WTC11 (cell line): ENCODE data around the gene SRCIN1. TPM values are rescaled to one million over a fixed set of nuclear protein-coding genes. Genes with fewer than 3 reads are reported as not detected.

Source experiments
- ATAC-seq: fragments of 200-7000 bp; cut with Tn5 transposase; 2 replicates; pipeline ENCODE4 v1.10.0; 2021; ENCODE audit warnings: mild to moderate bottlenecking, moderate library complexity
- CTCF ChIA-PET: fragments of 300-600 bp; sonication (Branson Sonifier 250); formaldehyde crosslinking; loops from one replicate; lab custom pipeline; 2021; ENCODE audit warnings: antibody characterized with exemption; lab: Charles Lee
- POLR2A ChIA-PET: fragments of 350-600 bp; sonication (Branson Sonifier 250); formaldehyde crosslinking; loops from one replicate; lab custom pipeline; 2021; ENCODE audit warnings: antibody characterized with exemption; lab: Charles Lee
- DNase-seq: peaks from one replicate; pipeline ENCODE4 v3.0.0; 2021; ENCODE audit warnings: low spot score
- H3K27ac Mint-ChIP-seq: 2 replicates; pipeline ENCODE4 v1.8.0; 2021; ENCODE audit warnings: mixed read lengths
- H3K27me3 Mint-ChIP-seq: 2 replicates; pipeline ENCODE4 v1.8.0; 2021; ENCODE audit warnings: low read depth, mild to moderate bottlenecking, moderate library complexity, mixed read lengths
- H3K36me3 Mint-ChIP-seq: 2 replicates; pipeline ENCODE4 v1.8.0; 2021; ENCODE audit warnings: mixed read lengths
- H3K4me1 Mint-ChIP-seq: 2 replicates; pipeline ENCODE4 v1.8.0; 2022; ENCODE audit warnings: mixed read lengths
- H3K4me3 Mint-ChIP-seq: 2 replicates; pipeline ENCODE4 v1.8.0; 2021; ENCODE audit warnings: mild to moderate bottlenecking, moderate library complexity, mixed read lengths
- H3K9me3 Mint-ChIP-seq: 2 replicates; pipeline ENCODE4 v1.8.0; 2021; ENCODE audit warnings: mixed read lengths
- ATF3 ChIP-seq: sonication (generic); formaldehyde crosslinking; conservative IDR thresholded peaks from 2 replicates; pipeline ENCODE4 v1.8.1; 2022; ENCODE audit warnings: mild to moderate bottlenecking, missing genetic modification reagents
- CREB1 ChIP-seq: sonication (generic); formaldehyde crosslinking; IDR thresholded peaks from 2 replicates; pipeline ENCODE4 v1.8.0; 2023; ENCODE audit warnings: mild to moderate bottlenecking, missing genetic modification reagents
- E2F1 ChIP-seq: sonication (generic); formaldehyde crosslinking; IDR thresholded peaks from 2 replicates; pipeline ENCODE4 v1.8.0; 2022; ENCODE audit warnings: mild to moderate bottlenecking, missing genetic modification reagents
- E2F5 ChIP-seq: sonication (generic); formaldehyde crosslinking; IDR thresholded peaks from 2 replicates; pipeline ENCODE4 v1.8.1; 2022; ENCODE audit warnings: mild to moderate bottlenecking, moderate library complexity, missing genetic modification reagents
- FOXK1 ChIP-seq: sonication (generic); formaldehyde crosslinking; IDR thresholded peaks from 2 replicates; pipeline ENCODE4 v1.8.0; 2022; ENCODE audit warnings: mild to moderate bottlenecking, moderate library complexity, missing genetic modification reagents
- IRF2 ChIP-seq: sonication (generic); formaldehyde crosslinking; IDR thresholded peaks from 2 replicates; pipeline ENCODE4 v1.8.0; 2022; ENCODE audit warnings: low read depth, missing genetic modification reagents, borderline replicate concordance
- JAZF1 ChIP-seq: fragments of 250-450 bp; sonication (Bioruptor Pico); IDR thresholded peaks from 2 replicates; pipeline ENCODE4 v1.9.0; 2021; ENCODE audit warnings: moderate library complexity, mild to moderate bottlenecking, inconsistent platforms
- NFYB ChIP-seq: sonication (generic); formaldehyde crosslinking; conservative IDR thresholded peaks from 2 replicates; pipeline ENCODE4 v1.8.0; 2022; ENCODE audit warnings: low read depth, missing genetic modification reagents
- RORB ChIP-seq: fragments of 250-450 bp; sonication (Bioruptor Pico); IDR thresholded peaks from 2 replicates; pipeline ENCODE4 v1.9.0; 2021; ENCODE audit warnings: mild to moderate bottlenecking
- TEAD1 ChIP-seq: sonication (generic); formaldehyde crosslinking; IDR thresholded peaks from 2 replicates; pipeline ENCODE4 v1.8.0; 2022; ENCODE audit warnings: mild to moderate bottlenecking, missing genetic modification reagents
- TP53 ChIP-seq: sonication (generic); formaldehyde crosslinking; IDR thresholded peaks from 2 replicates; pipeline ENCODE4 v1.8.1; 2023; ENCODE audit warnings: mild to moderate bottlenecking, missing genetic modification reagents
- ZNF263 ChIP-seq: sonication (generic); formaldehyde crosslinking; IDR thresholded peaks from 2 replicates; pipeline ENCODE4 v1.8.1; 2022; ENCODE audit warnings: low read depth, mild to moderate bottlenecking, moderate library complexity, missing genetic modification reagents
- ZNF396 ChIP-seq: fragments of 250-450 bp; sonication (Bioruptor Pico); IDR thresholded peaks from 2 replicates; pipeline ENCODE4 v1.8.0; 2021; ENCODE audit warnings: mild to moderate bottlenecking, moderate library complexity, borderline replicate concordance
- ZNF416 ChIP-seq: fragments of 250-450 bp; sonication (Bioruptor Pico); IDR thresholded peaks from 2 replicates; pipeline ENCODE4 v1.9.0; 2021; ENCODE audit warnings: mild to moderate bottlenecking, inconsistent platforms
- total RNA-seq: library from RNA; stranded (reverse); gene quantifications from 3 replicates; pipeline ENCODE4 v1.2.3, GENCODE V29; 2021
- TF ChIP-seq, protein P1 (sequence below): fragments of 250-450 bp; sonication (Bioruptor Pico); IDR thresholded peaks from 2 replicates; pipeline ENCODE4 v1.9.0; 2021; ENCODE audit warnings: mild to moderate bottlenecking
- TF ChIP-seq, protein P2 (sequence below): fragments of 250-450 bp; sonication (Bioruptor Pico); IDR thresholded peaks from 2 replicates; pipeline ENCODE4 v1.9.0; 2021; ENCODE audit warnings: mild to moderate bottlenecking, borderline replicate concordance

Gene SRCIN1
- total RNA-seq, 1 experiment from 2014 or later: 17.3 TPM

DNA sequence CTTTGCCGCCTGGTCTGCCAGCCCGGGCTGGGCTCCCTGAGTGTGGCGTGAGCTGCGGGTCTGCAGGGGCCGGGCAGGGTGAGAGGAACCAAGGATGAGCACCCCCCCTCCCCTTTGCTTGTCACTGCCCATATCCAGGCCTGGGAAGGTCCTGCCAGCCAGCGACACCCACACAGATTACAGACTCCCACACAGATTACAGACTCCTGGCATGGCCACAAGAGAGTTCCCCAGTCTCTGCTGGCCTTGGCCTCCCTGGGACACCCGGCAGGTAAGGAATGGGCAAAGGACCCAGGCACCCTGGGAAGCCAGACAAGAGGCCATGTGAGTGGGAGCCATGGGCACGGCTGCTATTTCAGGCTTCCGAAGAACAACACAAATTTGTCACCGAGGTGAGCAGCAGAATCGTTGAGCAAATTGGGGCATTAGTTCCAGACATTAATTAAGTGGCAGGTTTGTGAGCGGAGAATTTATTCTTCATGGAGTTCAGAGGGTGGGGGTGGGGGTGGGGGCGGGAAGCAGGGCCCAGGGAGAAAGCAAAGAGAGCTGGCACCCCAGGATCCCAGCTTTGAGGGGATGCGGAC is 41.4 kb downstream of the SRCIN1 start:
- Mint-ChIP-seq H3K27me3 (peaks cover 95% of the 10 kb centered on the region), H3K9me3 (no peaks in the 10 kb centered on the region), H3K4me3 (peak overlapping the region; percentile 71), H3K27ac (no peak overlapping the region), H3K36me3 (no peaks in the 10 kb centered on the region), H3K4me1 (peaks cover 52% of the 10 kb centered on the region)
- TF ChIP-seq TEAD1 (CRISPR knock-in tag): no peak
- TF ChIP-seq E2F1 (CRISPR knock-in tag): no peak
- no peak for TF ChIP-seq TP53 (CRISPR knock-in tag)
- no peak for TF ChIP-seq NFYB (CRISPR knock-in tag)
- TF ChIP-seq, protein P1, sequence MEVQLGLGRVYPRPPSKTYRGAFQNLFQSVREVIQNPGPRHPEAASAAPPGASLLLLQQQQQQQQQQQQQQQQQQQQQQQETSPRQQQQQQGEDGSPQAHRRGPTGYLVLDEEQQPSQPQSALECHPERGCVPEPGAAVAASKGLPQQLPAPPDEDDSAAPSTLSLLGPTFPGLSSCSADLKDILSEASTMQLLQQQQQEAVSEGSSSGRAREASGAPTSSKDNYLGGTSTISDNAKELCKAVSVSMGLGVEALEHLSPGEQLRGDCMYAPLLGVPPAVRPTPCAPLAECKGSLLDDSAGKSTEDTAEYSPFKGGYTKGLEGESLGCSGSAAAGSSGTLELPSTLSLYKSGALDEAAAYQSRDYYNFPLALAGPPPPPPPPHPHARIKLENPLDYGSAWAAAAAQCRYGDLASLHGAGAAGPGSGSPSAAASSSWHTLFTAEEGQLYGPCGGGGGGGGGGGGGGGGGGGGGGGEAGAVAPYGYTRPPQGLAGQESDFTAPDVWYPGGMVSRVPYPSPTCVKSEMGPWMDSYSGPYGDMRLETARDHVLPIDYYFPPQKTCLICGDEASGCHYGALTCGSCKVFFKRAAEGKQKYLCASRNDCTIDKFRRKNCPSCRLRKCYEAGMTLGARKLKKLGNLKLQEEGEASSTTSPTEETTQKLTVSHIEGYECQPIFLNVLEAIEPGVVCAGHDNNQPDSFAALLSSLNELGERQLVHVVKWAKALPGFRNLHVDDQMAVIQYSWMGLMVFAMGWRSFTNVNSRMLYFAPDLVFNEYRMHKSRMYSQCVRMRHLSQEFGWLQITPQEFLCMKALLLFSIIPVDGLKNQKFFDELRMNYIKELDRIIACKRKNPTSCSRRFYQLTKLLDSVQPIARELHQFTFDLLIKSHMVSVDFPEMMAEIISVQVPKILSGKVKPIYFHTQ (CRISPR knock-in tag): no peak
- TF ChIP-seq, protein P2, sequence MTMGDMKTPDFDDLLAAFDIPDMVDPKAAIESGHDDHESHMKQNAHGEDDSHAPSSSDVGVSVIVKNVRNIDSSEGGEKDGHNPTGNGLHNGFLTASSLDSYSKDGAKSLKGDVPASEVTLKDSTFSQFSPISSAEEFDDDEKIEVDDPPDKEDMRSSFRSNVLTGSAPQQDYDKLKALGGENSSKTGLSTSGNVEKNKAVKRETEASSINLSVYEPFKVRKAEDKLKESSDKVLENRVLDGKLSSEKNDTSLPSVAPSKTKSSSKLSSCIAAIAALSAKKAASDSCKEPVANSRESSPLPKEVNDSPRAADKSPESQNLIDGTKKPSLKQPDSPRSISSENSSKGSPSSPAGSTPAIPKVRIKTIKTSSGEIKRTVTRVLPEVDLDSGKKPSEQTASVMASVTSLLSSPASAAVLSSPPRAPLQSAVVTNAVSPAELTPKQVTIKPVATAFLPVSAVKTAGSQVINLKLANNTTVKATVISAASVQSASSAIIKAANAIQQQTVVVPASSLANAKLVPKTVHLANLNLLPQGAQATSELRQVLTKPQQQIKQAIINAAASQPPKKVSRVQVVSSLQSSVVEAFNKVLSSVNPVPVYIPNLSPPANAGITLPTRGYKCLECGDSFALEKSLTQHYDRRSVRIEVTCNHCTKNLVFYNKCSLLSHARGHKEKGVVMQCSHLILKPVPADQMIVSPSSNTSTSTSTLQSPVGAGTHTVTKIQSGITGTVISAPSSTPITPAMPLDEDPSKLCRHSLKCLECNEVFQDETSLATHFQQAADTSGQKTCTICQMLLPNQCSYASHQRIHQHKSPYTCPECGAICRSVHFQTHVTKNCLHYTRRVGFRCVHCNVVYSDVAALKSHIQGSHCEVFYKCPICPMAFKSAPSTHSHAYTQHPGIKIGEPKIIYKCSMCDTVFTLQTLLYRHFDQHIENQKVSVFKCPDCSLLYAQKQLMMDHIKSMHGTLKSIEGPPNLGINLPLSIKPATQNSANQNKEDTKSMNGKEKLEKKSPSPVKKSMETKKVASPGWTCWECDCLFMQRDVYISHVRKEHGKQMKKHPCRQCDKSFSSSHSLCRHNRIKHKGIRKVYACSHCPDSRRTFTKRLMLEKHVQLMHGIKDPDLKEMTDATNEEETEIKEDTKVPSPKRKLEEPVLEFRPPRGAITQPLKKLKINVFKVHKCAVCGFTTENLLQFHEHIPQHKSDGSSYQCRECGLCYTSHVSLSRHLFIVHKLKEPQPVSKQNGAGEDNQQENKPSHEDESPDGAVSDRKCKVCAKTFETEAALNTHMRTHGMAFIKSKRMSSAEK (CRISPR knock-in tag): no peak
- no peak for TF ChIP-seq E2F5
- no peak for TF ChIP-seq ZNF396
- no peak for TF ChIP-seq ZNF416
- no peak for TF ChIP-seq ZNF263 (CRISPR knock-in tag)
- no peak for TF ChIP-seq IRF2 (CRISPR knock-in tag)
- no peak for TF ChIP-seq RORB (CRISPR knock-in tag)
- TF ChIP-seq JAZF1 (CRISPR knock-in tag): no peak
- no peak for TF ChIP-seq CREB1 (CRISPR knock-in tag)
- no peak for TF ChIP-seq FOXK1 (CRISPR knock-in tag)
- TF ChIP-seq ATF3 (CRISPR knock-in tag): no peak
- ChIA-PET POLR2A (interaction anchor here (0.6 to 1.5 kb wide), 8 partner anchors 15 to 155 kb away, joined by 3 to 7 read pairs (median 5); no protein-coding TSS in a partner anchor), CTCF (interaction anchor here (0.6 to 10.3 kb wide), 35 partner anchors 7 to 242 kb away, joined by 3 to 501 read pairs (median 6); partner anchors contain the start of genes MLLT6 and SRCIN1)
- DNase-seq (no peak), ATAC-seq (no peak)
